Transverse colon (tissue), 4 donors: Measurements from ENCODE around the gene ACVR1C. TPM values are rescaled to one million over a fixed set of nuclear protein-coding genes. Genes with fewer than 3 reads are reported as not detected.
A peak's percentile ranks its signal among the peaks of the same experiment; 100 is the strongest.

ENCODE experiments used
- DNase-seq: peaks from one replicate; pipeline ENCODE4 v3.0.0-alpha.2; 2019
- H3K27ac ChIP-seq, 4 donors: fragments of 200-600 bp; sonication (generic); 2 replicates each; pipeline ENCODE4 v1.5.1; 2016 to 2018; ENCODE audit warnings: inconsistent platforms in 4 of 4
- H3K27me3 ChIP-seq: fragments of 200-600 bp; sonication (generic); 2 replicates; pipeline ENCODE4 v1.5.1; 2017; ENCODE audit warnings: inconsistent platforms
- H3K36me3 ChIP-seq, 4 donors: fragments of 200-600 bp; sonication (generic); 2 replicates each; pipeline ENCODE4 v1.5.1; 2017 to 2019; ENCODE audit warnings: inconsistent platforms in 4 of 4
- H3K4me1 ChIP-seq, 4 donors: fragments of 200-600 bp; sonication (generic); 2 replicates each; pipeline ENCODE4 v1.5.1; 2017 to 2020; ENCODE audit warnings: inconsistent platforms in 4 of 4
- H3K4me3 ChIP-seq, 4 donors: fragments of 200-600 bp; sonication (generic); 1 replicate in 1 of 4; 2 replicates in 3 of 4; pipeline versions ENCODE4 v1.5.1 to v1.6.1; 2017 to 2019; ENCODE audit warnings: inconsistent platforms in 4 of 4
- H3K9me3 ChIP-seq, 2 donors: fragments of 200-600 bp; sonication (generic); 2 replicates each; pipeline ENCODE4 v1.5.1; 2017 to 2019; ENCODE audit warnings: inconsistent platforms in 2 of 2
- CTCF ChIP-seq, 5 experiments: fragments of 200-600 bp in 3 of 5; fragments of 450-650 bp in 2 of 5; sonication (generic) in 3 of 5; IDR thresholded peaks; 1 replicate in 2 of 5; 2 replicates in 3 of 5; pipeline ENCODE4 v1.5.1; 2016 to 2017; ENCODE audit warnings: antibody characterized with exemption in 5 of 5, inconsistent platforms in 3 of 5, mild to moderate bottlenecking in 2 of 5, moderate library complexity in 1 of 5
- EP300 ChIP-seq: sonication (generic); formaldehyde crosslinking; IDR thresholded peaks from one replicate; pipeline ENCODE4 v1.6.1; 2017; ENCODE audit warnings: antibody characterized with exemption, low read depth
- POLR2A ChIP-seq: fragments of 450-650 bp; IDR thresholded peaks from one replicate; pipeline ENCODE4 v1.6.1; 2016; ENCODE audit warnings: antibody characterized with exemption, mild to moderate bottlenecking, moderate library complexity
- POLR2AphosphoS5 ChIP-seq, 3 donors: sonication (generic); formaldehyde crosslinking; IDR thresholded peaks; one replicate each; pipeline ENCODE4 v1.6.1; 2016; ENCODE audit warnings: antibody characterized with exemption in 3 of 3
- WGBS, 2 donors: methylation state at CpG; one replicate each; pipeline ENCODE4 v1.1.5; 2018; ENCODE audit warnings: low coverage in 1 of 2; 5-methylcytosine and 5-hydroxymethylcytosine counted together
- in situ Hi-C, 4 donors: fragments of 200-750 bp; cut with MboI; loops; one replicate each; pipeline versions ENCODE4 v1.15.0 to v1.15.1; 2017; ENCODE audit warnings: low sequenced_read_pairs in 3 of 4, low pct_ligation_motif_present in 1 of 4, low pct_unique_long_range_greater_than_20kb in 1 of 4
- intact Hi-C: fragments of 100-400 bp; cut with DNase I; formaldehyde crosslinking; loops from one replicate; pipeline ENCODE4 v1.15.1; 2023; ENCODE audit warnings: low total_unique reads
- total RNA-seq, 4 donors: library from RNA; depleted of rRNA; stranded (reverse); fragments of >200 nt; gene quantifications; one replicate each; pipeline ENCODE4 v1.1.0, GENCODE V29; 2016

Gene ACVR1C
- total RNA-seq, 4 donors from 2014 or later, result 8.2 to 13.7 (median 11.9) TPM

- no peak for DNase-seq
- H3K4me3 ChIP-seq, result no peak overlapping the region
- WGBS, 2 donors, result 59 to 63% methylated on average over 1 of the region's 1 CpG
- intact Hi-C loops (no loop called here), in situ Hi-C loops (loop anchor here in 3 of 4 donors (25.0 kb wide), 1 partner anchor 262 kb away; no protein-coding TSS in a partner anchor)
- no peak overlapping the region for H3K27ac ChIP-seq
- no peaks in the 10 kb centered on the region for H3K36me3 ChIP-seq
- H3K9me3 ChIP-seq, result no peaks in the 10 kb centered on the region
- H3K27me3 ChIP-seq, result no peaks in the 10 kb centered on the region
- peaks cover 0 to 7% (median 2%) of the 10 kb centered on the region in 4 donors for H3K4me1 ChIP-seq
- TF ChIP-seq POLR2AphosphoS5 (IDR thresholded peaks at IDR 0.05) (no peak), EP300 (no peak), POLR2A (no peak), CTCF (IDR thresholded peaks at IDR 0.05) (no peak)
Measured at GRCh38 chr2:157500334-157500733, 128.3 kb downstream of the ACVR1C start.

- Histone ChIP-seq H3K27ac (no peak overlapping the region), H3K4me3 (no peak overlapping the region), H3K27me3 (no peaks in the 10 kb centered on the region), H3K4me1 (no peaks in the 10 kb centered on the region), H3K36me3 (no peaks in the 10 kb centered on the region), H3K9me3 (no peaks in the 10 kb centered on the region)
- 93% methylated on average over 2 to 3 of the region's 3 CpGs for WGBS, 2 donors
- TF ChIP-seq CTCF (IDR thresholded peaks at IDR 0.05), result no peak
- no peak for TF ChIP-seq EP300
- no peak for TF ChIP-seq POLR2AphosphoS5 (IDR thresholded peaks at IDR 0.05)
- TF ChIP-seq POLR2A, result no peak
- in situ Hi-C loops (loop anchor here (5.0 to 25.0 kb wide), 4 partner anchors 161 to 516 kb away; partner anchors contain the start of gene ERMN (in 1 of the 4)), intact Hi-C loops (loop anchor here (10.0 kb wide), 1 partner anchor 516 kb away; no protein-coding TSS in a partner anchor)
- DNase-seq, result no peak
Measured at GRCh38 chr2:157498483-157498882, 130.2 kb downstream of the ACVR1C start.

GRCh38 chr2:157497638-157498314 lies 130.9 kb downstream of the ACVR1C start:
- no peak for TF ChIP-seq EP300
- no peak for TF ChIP-seq POLR2AphosphoS5 (IDR thresholded peaks at IDR 0.05)
- TF ChIP-seq POLR2A, result no peak
- peak; percentile 58 to 78 (median 62) for TF ChIP-seq CTCF (IDR thresholded peaks at IDR 0.05)
- in situ Hi-C loops (loop anchor here (5.0 to 25.0 kb wide), 4 partner anchors 160 to 517 kb away; partner anchors contain the start of gene ERMN (in 1 of the 4)), intact Hi-C loops (loop anchor here (10.0 kb wide), 1 partner anchor 517 kb away; no protein-coding TSS in a partner anchor)
- 25 to 29% methylated on average over 6 to 7 of the region's 7 CpGs for WGBS, 2 donors
- Histone ChIP-seq H3K36me3 (no peaks in the 10 kb centered on the region), H3K4me3 (no peak overlapping the region), H3K27ac (no peak overlapping the region), H3K27me3 (no peaks in the 10 kb centered on the region), H3K4me1 (no peaks in the 10 kb centered on the region), H3K9me3 (no peaks in the 10 kb centered on the region)
- DNase-seq, result no peak

GRCh38 chr2:157492189-157492773 lies 136.4 kb downstream of the ACVR1C start:
- DNase-seq, result peak; percentile 77
- intact Hi-C loops, result loop anchor here (10.0 kb wide), 1 partner anchor 523 kb away; no protein-coding TSS in a partner anchor
- H3K9me3 ChIP-seq, result no peaks in the 10 kb centered on the region

More at GRCh38 chr2:157492189-157492773, 136.4 kb downstream of the ACVR1C start:
- no peak overlapping the region for H3K4me3 ChIP-seq
- TF ChIP-seq POLR2A (no peak), CTCF (IDR thresholded peaks at IDR 0.05) (peak; percentile 52 to 76 (median 67)), POLR2AphosphoS5 (IDR thresholded peaks at IDR 0.05) (no peak), EP300 (no peak)
- peaks cover 0 to 5% (median 3%) of the 10 kb centered on the region in 4 donors for H3K4me1 ChIP-seq
- H3K36me3 ChIP-seq, result no peaks in the 10 kb centered on the region
- H3K27me3 ChIP-seq, result no peaks in the 10 kb centered on the region
- in situ Hi-C loops, result loop anchor here in 3 of 4 donors (10.0 to 25.0 kb wide), 3 partner anchors 155 to 523 kb away; partner anchors contain the start of gene ERMN (in 1 of the 3)
- 0 to 24% methylated on average over 3 to 5 of the region's 5 CpGs for WGBS, 2 donors
- no peak overlapping the region for H3K27ac ChIP-seq
